Activated T-helper 9 cell treated with anti-CD3 and anti-CD28 coated beads, Interleukin-2, amount 50 U/mL, for 16 hours (primary cell): ENCODE results near the gene BMP10.

Experiments used
- DNase-seq: peaks from one replicate; pipeline ENCODE4 v3.0.0-alpha.2; 2020; ENCODE audit warnings: low read depth

The BMP10 gene

GRCh38 chr2:68819556-68819955 is 51.6 kb downstream of the BMP10 start:
- no peak for DNase-seq

GRCh38 chr2:68817306-68817705 is 53.9 kb downstream of the BMP10 start:
- no peak for DNase-seq
